SK-N-MC (cell line): ENCODE measurements around the gene PPFIBP2.

ENCODE experiments used
- EZH2 ChIP-seq: fragments of 200-600 bp; sonication (generic); IDR thresholded peaks from one replicate; pipeline ENCODE4 v1.6.1; 2017; ENCODE audit warnings: antibody characterized with exemption
- POLR2AphosphoS5 ChIP-seq: IDR thresholded peaks from 2 replicates; pipeline ENCODE4 v1.6.1; 2012; ENCODE audit warnings: mild to moderate bottlenecking, low read depth, low read length, borderline replicate concordance

DNA sequence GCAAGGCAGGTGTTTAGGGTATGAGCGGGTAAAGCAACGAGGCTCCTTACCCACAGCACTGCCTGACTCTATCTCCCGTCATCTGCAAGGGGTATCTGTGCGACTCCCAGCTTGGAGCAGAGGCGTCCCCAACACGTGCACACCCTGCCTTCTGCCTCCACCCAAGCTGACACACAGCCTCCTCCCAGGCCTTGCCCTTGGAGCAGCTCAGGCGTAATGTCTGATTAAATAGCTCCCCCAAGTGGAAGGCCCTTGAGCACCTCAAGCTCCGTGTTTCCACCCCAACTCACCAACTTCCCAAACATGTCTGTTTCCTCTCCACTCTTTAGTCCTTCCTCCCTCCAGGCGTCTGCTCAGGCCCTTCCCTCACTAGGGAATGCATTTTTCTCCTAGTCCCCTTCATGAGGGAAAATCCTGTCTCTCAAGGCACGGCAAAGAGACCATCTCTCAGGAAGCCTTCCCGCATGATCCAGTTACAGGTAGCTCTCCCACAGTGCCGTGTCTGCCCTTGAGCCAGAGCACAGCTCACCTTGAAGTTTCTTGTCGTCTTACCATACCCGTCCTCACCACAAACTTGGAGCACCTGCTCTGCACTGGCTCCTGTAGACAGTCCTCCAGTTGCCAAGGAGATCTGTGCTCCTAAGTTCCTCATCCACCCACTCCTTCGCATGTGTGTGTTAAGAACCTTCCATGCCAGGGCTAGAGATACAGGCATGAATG lies 143.7 kb downstream of the PPFIBP2 start:
- TF ChIP-seq EZH2 (no peak), POLR2AphosphoS5 (no peak)
